Ovary (tissue), 9 donors: ENCODE results near the gene NOL3. TPM values are rescaled to one million over a fixed set of nuclear protein-coding genes. Genes with fewer than 3 reads are reported as not detected.

Experiments used
- DNase-seq, 5 donors: peaks; one replicate each; pipeline ENCODE4 v3.0.0-alpha.2; 2019 to 2020
- H3K27ac ChIP-seq, 2 donors: fragments of 200-600 bp; one replicate each; pipeline versions ENCODE4 v1.5.1 to v1.8.0; 2019 to 2022
- H3K27me3 ChIP-seq: fragments of 200-600 bp; one replicate; pipeline ENCODE4 v1.8.0; 2022
- H3K36me3 ChIP-seq: fragments of 200-600 bp; sonication (generic); one replicate; pipeline ENCODE4 v1.5.1; 2019
- H3K4me1 ChIP-seq: one replicate; pipeline ENCODE4 v1.8.1; 2013; ENCODE audit warnings: mild to moderate bottlenecking, moderate library complexity; ENCODE audit not compliant: insufficient read depth
- H3K4me3 ChIP-seq: fragments of 200-600 bp; sonication (generic); one replicate; pipeline ENCODE4 v1.5.1; 2017
- H3K9me3 ChIP-seq, 2 donors: fragments of 200-600 bp in 1 of 2; sonication (generic) in 1 of 2; one replicate each; pipeline versions ENCODE4 v1.5.1 to v1.8.1; 2013 to 2019; ENCODE audit warnings: mild to moderate bottlenecking in 1 of 2, moderate library complexity in 1 of 2
- EP300 ChIP-seq: sonication (generic); formaldehyde crosslinking; IDR thresholded peaks from one replicate; pipeline ENCODE4 v1.6.1; 2017; ENCODE audit warnings: antibody characterized with exemption
- POLR2A ChIP-seq: fragments of 450-650 bp; IDR thresholded peaks from one replicate; pipeline ENCODE4 v1.6.1; 2017; ENCODE audit warnings: antibody characterized with exemption, mild to moderate bottlenecking, moderate library complexity
- WGBS, 3 donors: extraction: QIAGEN DNeasy Blood & Tissue Kit in 1 of 3; methylation state at CpG; one replicate each; pipeline versions ENCODE4 v1.1.5 to v1.1.7; 2013 to 2017; 5-methylcytosine and 5-hydroxymethylcytosine counted together
- intact Hi-C, 4 donors: fragments of 100-400 bp; cut with DNase I; formaldehyde crosslinking; loops; one replicate each; pipeline versions ENCODE4 v1.11.0 to v1.15.1; 2022 to 2023
- polyA plus RNA-seq, 2 donors: library from polyadenylated mRNA; stranded (reverse); fragments of 200-250 nt in 1 of 2; fragments of 350-450 nt in 1 of 2; fragmentation: Illumina TruSeq in 1 of 2; extraction: RNeasy Lipid Tissue Mini Kit (QIAGEN cat#74804) in 1 of 2; gene quantifications; one replicate each; pipeline ENCODE4 v1.2.3, GENCODE V29; 2013 to 2014
- total RNA-seq, 7 donors: library from RNA; depleted of rRNA in 2 of 7; stranded (reverse); fragments of >200 nt in 2 of 7; fragmentation: NEBNext Ultra II Directional in 3 of 7; extraction: Animal tissue kit (Norgen Biotek cat#: 25700) in 3 of 7; gene quantifications; one replicate each; pipeline versions ENCODE4 v1.1.0 to v1.2.4, GENCODE V29; 2016 to 2023
- TF ChIP-seq, protein P1 (sequence below), 3 donors: fragments of 450-650 bp in 2 of 3; fragments of 200-600 bp in 1 of 3; IDR thresholded peaks; one replicate each; pipeline versions ENCODE4 v1.5.1 to v1.8.0; 2016 to 2022; ENCODE audit warnings: antibody characterized with exemption in 3 of 3, mild to moderate bottlenecking in 1 of 3
- donor health status: DM: no; HTN: no; CAD: no; lungs with moderate emphysema.
- donor health status: DM: no; HTN: no; CAD: no.
- donor health status: Bipolar disorder and iron deficiency.
- donor health status: DM: yes; HTN: yes; CAD: no.
- donor health status: DM: no; HTN: no; CAD: no.
- donor health status: DM: yes; HTN: yes; CAD: no.

NOL3 gene
- total and polyA plus RNA-seq, 9 donors: 14.1 to 31.7 (median 21.4) TPM

DNA sequence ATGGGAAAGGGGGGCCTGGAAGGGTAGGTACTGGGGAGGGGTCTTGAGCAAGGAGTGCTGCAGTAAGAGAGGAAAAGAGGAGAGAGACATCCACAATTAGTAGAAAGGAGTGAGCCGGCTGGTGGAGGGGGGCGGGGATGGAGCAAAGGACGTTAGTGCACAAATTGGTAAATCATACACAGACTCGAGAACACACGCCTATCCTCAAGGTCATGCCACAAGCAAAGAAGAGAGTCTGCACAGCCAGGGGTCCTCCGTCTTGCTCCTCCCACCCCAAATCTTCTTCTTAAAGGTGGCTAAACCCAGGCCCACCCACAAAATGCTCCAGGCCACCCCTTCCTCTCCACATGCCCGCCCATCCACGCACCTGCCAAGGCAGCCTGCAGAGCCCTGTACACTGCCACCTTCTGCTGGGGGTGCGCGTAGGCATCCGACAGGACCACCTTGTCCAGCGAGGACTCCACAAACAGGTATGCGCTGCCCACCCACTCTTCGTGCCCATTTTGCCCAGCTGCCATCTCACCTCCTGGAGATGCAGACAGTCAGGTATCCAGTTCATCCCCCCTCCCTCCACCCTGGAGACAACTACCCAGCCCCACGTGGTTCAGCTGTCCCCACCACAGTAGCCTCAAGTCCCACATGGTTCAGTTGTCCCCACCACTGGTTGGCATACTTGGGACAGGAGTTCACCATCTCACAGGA lies 14.0 kb upstream of the NOL3 start:
- no peaks in the 10 kb centered on the region for H3K36me3 ChIP-seq
- no peaks in the 10 kb centered on the region for H3K9me3 ChIP-seq
- TF ChIP-seq, protein P1, sequence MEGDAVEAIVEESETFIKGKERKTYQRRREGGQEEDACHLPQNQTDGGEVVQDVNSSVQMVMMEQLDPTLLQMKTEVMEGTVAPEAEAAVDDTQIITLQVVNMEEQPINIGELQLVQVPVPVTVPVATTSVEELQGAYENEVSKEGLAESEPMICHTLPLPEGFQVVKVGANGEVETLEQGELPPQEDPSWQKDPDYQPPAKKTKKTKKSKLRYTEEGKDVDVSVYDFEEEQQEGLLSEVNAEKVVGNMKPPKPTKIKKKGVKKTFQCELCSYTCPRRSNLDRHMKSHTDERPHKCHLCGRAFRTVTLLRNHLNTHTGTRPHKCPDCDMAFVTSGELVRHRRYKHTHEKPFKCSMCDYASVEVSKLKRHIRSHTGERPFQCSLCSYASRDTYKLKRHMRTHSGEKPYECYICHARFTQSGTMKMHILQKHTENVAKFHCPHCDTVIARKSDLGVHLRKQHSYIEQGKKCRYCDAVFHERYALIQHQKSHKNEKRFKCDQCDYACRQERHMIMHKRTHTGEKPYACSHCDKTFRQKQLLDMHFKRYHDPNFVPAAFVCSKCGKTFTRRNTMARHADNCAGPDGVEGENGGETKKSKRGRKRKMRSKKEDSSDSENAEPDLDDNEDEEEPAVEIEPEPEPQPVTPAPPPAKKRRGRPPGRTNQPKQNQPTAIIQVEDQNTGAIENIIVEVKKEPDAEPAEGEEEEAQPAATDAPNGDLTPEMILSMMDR (IDR thresholded peaks at IDR 0.05): no peak
- TF ChIP-seq POLR2A (no peak), EP300 (no peak)
- DNase-seq: peak in 1 of 5 donors; percentile 32
- no peak overlapping the region for H3K27ac ChIP-seq
- no peaks in the 10 kb centered on the region for H3K27me3 ChIP-seq
- H3K4me3 ChIP-seq: no peak overlapping the region
- WGBS, 3 donors: 51 to 66% (median 58%) methylated on average over 15 of the region's 15 CpGs
- H3K4me1 ChIP-seq: peaks cover 9% of the 10 kb centered on the region
- intact Hi-C loops: loop anchor here in 2 of 4 donors (5.0 to 10.0 kb wide), 3 partner anchors 194 to 261 kb away; partner anchors contain the start of gene CES3 (in 1 of the 2)

DNA sequence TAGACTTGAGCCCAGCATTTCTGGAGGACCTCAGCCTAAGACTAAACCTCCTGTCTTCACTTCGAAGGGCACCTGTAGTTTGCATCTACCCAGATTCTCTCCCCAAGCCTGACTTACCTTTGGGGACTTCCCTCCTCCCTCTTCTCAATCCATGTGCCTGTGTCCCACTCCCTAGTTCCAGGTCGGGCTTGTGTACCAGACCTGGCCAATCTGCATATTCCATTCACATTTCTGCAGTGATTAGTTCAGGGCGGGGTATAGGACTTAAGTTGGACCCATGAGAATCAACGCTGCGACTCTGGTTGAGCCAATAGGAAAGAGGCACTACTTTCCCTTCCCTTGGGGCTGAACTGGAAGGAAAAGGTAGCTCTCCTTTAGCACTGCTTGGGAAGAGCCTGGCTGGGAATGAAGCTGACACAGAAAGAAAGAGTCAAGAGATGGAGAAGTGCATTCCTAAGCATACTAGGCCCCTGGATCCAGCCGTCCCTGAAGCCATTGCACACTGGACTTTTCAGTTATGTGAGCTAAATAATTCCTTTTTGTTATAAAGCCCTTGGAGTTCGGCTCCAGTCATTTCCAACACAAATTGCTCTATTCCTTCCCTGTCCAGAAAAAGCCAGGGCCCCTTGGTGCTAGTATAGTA lies 13.1 kb upstream of the NOL3 start:
- 65 to 71% (median 71%) methylated on average over 7 of the region's 7 CpGs for WGBS, 3 donors
- H3K9me3 ChIP-seq: no peaks in the 10 kb centered on the region
- peaks cover 9% of the 10 kb centered on the region for H3K4me1 ChIP-seq
- intact Hi-C loops: loop anchor here in 2 of 4 donors (5.0 to 10.0 kb wide), 3 partner anchors 195 to 262 kb away; partner anchors contain the start of gene CES3 (in 1 of the 2)
- no peak overlapping the region for H3K27ac ChIP-seq
- no peak for DNase-seq
- H3K27me3 ChIP-seq: no peaks in the 10 kb centered on the region
- no peak overlapping the region for H3K4me3 ChIP-seq
- no peaks in the 10 kb centered on the region for H3K36me3 ChIP-seq
- TF ChIP-seq, protein P1 (IDR thresholded peaks at IDR 0.05): no peak
- no peak for TF ChIP-seq EP300
- TF ChIP-seq POLR2A: no peak

DNA sequence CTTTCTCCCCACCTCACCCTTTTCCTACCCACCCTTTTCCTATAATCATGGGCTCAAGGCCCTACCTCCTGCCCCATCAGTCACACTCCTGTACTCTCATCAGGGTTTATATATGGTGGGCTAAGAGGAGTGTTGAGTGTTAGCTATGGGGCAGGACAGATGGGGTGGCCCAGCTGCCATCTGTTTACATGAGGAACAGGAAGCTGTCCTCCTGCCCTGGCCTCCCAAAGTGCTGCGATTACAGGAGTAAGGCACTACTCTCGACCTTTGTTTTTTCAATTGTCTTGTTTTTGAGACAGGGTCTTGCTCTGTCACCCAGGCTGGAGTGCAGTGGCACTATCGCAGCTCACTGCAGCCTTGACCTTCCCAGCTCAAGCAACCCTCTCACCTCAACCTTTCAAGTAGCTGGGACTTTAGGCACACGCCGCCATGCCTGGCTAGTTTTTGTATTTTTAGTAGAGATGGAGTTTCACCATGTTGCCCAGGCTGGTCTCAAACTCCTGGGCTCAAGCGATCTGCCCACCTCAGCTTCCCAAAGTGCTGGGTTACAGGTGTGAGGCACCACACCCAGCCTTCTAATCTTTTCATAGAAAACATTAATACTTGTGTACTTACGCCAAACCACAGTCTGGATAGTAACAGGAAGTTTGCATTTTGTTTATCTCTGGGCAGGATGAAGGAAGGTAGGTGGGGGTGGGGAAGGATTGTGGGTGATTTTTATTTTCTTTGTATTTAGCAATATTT lies 12.3 kb upstream of the NOL3 start:
- no peak for DNase-seq
- H3K4me1 ChIP-seq: peaks cover 13% of the 10 kb centered on the region
- no peaks in the 10 kb centered on the region for H3K36me3 ChIP-seq
- TF ChIP-seq POLR2A: no peak
- TF ChIP-seq, protein P1 (IDR thresholded peaks at IDR 0.05): no peak
- TF ChIP-seq EP300: no peak
- H3K27me3 ChIP-seq: no peaks in the 10 kb centered on the region
- no peak overlapping the region for H3K27ac ChIP-seq
- intact Hi-C loops: loop anchor here in 2 of 4 donors (5.0 to 10.0 kb wide), 3 partner anchors 196 to 263 kb away; partner anchors contain the start of gene CES3 (in 1 of the 2)
- no peaks in the 10 kb centered on the region for H3K9me3 ChIP-seq
- H3K4me3 ChIP-seq: no peak overlapping the region
- WGBS, 3 donors: 83 to 91% (median 87%) methylated on average over 7 of the region's 7 CpGs
